Tibial nerve (tissue), 3 donors: Measurements from ENCODE around the gene TOX2.

Experiments
- POLR2A ChIP-seq, 2 donors: fragments of 450-650 bp; IDR thresholded peaks; one replicate each; pipeline ENCODE4 v1.6.1; 2017; ENCODE audit warnings: antibody characterized with exemption in 2 of 2, mild to moderate bottlenecking in 2 of 2, moderate library complexity in 2 of 2
- TF ChIP-seq, protein P1 (sequence below), 5 experiments: fragments of 200-600 bp in 3 of 5; fragments of 450-650 bp in 2 of 5; sonication (generic) in 3 of 5; IDR thresholded peaks; one replicate each; pipeline ENCODE4 v1.5.1; 2016 to 2019; ENCODE audit warnings: antibody characterized with exemption in 5 of 5, mild to moderate bottlenecking in 3 of 5, moderate library complexity in 2 of 5

GRCh38 chr20:43977252-43977651, 62.6 kb downstream of the TOX2 start:
- TF ChIP-seq, protein P1, sequence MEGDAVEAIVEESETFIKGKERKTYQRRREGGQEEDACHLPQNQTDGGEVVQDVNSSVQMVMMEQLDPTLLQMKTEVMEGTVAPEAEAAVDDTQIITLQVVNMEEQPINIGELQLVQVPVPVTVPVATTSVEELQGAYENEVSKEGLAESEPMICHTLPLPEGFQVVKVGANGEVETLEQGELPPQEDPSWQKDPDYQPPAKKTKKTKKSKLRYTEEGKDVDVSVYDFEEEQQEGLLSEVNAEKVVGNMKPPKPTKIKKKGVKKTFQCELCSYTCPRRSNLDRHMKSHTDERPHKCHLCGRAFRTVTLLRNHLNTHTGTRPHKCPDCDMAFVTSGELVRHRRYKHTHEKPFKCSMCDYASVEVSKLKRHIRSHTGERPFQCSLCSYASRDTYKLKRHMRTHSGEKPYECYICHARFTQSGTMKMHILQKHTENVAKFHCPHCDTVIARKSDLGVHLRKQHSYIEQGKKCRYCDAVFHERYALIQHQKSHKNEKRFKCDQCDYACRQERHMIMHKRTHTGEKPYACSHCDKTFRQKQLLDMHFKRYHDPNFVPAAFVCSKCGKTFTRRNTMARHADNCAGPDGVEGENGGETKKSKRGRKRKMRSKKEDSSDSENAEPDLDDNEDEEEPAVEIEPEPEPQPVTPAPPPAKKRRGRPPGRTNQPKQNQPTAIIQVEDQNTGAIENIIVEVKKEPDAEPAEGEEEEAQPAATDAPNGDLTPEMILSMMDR (IDR thresholded peaks at IDR 0.05), result no peak
- no peak for TF ChIP-seq POLR2A (IDR thresholded peaks at IDR 0.05)
